HG03442 (cell line): Measurements from ENCODE around the gene VAC14.
"Not testable (repeated sequence)": the region's sequence is repeated elsewhere in the genome, so short reads cannot be mapped to it uniquely, and the experiment has no call there.

Experiments used
- ATAC-seq: cut with Tn5 transposase; IDR thresholded peaks from one replicate; pipeline ENCODE4 v1.9.1; 2021; ENCODE audit warnings: mild to moderate bottlenecking, moderate library complexity; ENCODE audit not compliant: unreplicated experiment

The VAC14 gene

GRCh38 chr16:70684146-70685060 lies 116.6 kb downstream of the VAC14 start:
- ATAC-seq = no peak

DNA sequence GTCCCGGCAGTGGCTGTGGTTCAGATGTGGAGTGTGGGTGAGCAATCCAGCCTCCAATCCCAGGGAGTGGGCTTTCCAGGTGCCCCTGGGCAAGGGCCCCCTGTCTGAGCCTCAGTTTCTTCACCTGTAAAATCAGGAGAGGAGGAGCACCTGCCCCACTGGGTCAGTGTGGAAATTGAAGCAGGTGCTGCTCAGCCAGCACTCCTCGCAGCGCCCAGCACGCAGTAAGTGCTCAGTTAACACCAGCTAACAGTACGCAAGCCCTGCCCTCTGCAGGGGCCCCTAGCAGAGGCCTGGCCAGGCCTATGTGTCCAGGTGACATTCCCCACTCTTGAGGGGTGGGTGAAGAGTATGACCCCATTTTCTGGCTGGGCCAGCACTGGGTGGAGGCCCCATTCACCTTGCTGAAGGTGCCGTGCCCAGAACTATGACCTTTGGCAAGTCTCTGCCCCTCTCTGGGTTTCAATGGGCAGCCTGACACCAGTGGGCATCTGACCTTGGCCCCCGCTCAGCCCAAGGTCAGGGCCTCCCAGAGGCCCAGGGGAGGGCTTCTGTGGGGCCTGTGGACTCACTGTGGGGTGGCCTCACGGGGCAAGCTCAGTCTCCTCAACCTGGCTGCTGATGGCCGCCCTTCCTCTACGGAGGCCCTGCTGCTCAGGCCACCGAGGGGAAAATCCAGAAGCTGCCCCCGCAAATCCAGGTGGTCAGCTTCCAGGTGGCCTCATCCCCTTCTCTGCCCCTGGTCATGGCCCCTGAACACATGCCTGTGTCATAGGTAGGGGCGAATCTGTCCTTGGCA lies 117.6 kb downstream of the VAC14 start:
- ATAC-seq = no peak

DNA sequence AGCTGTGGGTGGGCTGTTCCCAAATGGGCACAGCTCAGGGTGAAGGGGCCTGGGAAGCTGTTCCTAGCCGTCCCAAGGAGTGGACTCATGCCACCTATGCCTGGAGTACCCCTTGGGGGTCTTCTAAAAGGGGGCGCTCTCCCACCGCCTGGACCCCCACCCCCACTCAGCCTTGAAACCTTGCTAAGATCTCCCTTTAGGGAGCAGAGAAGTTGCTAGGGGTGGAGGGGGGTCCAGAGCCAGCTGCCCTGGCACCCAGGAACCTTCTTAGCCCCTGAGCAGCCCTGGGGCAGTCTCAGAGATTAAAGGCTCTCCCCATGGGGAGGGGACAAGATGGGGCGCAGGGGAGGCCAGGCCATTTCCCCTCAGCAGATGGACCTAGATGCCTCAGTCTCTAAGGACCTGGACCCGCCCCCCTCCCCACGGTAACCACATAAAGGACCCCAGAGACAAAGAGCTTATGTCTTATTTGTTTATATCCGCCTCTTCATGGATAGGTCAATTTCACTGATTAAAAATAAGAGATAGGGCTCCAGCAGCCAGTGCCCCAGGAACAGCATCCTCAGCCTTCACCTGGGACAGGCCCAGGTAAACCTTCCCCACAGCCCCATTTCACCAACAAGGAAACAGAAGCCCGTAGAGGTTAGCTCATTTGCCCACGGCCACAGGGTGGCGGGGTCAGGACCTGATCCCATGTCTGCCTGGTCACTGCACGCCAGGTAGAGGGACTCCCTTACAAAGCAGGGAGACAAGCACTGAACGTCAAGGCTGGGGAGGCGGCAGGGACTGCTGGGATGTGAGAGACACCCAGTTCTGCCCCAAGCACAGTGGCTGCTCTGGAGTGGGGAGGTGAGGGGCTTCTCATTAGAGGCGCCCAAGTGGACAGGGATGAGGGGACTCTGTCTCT lies 118.5 kb downstream of the VAC14 start:
- ATAC-seq = no peak

GRCh38 chr16:70681382-70682238 lies 119.3 kb downstream of the VAC14 start:
- ATAC-seq = no peak

DNA sequence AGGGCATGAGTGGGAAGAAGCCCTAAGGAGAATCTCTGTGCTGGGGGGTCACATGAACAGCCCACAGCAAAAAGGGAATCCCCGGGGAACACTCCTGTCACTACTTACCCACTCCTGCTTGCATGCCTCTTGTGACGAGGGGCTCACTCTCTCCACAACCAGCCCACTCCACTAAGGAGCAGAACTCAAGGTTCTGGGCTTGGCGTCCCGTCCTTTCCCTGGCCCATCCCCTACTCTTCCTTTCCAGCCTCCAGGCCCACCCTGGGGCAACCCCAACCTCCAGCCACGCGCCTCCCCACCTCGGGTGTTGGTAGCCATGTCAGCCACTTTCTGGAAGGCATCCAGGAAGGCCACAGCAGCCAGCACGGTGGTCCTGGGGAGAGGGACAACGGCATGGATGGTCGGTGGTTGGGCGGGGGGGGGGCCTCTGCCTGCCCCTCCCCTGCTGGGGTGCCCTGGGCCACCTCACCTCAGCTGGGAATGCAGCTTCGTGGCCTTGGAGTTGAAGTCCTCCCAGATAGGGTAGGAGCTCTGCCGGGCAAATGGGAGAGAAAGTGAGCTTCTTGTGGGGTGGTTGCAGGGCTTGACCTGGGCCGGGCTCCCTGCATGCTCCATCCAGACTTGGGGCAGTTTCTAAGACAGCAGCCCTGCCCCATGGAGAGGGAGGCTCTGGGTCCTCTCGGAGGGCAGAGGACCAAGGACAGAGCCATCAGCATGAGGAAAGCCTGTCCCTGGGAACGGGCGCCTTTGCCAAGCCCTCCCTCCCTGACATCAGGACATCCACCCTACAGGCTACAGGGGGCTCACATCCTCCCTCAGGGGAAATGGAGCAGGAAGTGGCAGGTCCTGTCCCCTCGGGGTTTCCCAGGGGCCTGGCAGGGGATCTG lies 120.2 kb downstream of the VAC14 start:
- ATAC-seq = no peak

GRCh38 chr16:70679671-70680494 lies 121.1 kb downstream of the VAC14 start:
- ATAC-seq = no peak

- no peak for ATAC-seq
Observed at GRCh38 chr16:70678898-70679670, 121.9 kb downstream of the VAC14 start.

DNA sequence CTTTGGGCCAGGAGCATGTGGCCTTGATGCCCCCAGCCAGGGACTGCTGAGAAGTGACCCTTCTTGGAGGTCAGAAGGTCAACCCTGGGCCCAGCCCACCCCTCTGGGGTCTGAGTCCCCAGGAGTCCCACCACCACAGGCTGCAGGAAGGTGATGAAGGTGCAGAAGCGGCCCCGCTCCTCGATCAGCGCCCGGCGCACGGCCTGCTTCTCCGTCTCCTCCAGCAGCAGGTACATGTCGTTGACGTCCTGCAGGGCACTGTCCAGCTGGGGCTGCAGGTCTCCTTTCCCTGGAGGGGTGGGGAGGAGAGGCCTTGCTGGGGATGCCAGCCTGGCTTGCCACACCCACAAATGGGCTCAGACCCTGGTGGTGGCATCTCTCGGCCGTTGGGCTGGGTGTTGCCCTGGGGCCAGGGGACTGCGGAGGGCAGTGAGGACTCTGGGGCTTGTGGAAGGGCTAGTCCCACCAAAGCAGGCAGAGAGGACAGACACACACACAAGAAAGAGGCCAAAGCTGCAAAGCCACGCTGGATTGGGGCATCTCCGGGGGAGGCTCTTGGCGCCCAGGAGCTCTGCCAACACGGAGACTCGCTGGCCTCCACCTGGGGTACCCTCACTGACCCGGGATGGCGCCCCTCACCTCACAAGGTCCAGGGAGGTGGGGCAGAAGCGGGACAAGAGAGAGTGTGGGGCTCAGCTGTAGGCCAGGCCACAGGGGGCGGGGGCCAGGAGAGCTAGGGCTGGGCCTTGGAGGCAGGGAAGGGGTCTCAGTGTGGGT lies 122.6 kb downstream of the VAC14 start:
- ATAC-seq = no peak

DNA sequence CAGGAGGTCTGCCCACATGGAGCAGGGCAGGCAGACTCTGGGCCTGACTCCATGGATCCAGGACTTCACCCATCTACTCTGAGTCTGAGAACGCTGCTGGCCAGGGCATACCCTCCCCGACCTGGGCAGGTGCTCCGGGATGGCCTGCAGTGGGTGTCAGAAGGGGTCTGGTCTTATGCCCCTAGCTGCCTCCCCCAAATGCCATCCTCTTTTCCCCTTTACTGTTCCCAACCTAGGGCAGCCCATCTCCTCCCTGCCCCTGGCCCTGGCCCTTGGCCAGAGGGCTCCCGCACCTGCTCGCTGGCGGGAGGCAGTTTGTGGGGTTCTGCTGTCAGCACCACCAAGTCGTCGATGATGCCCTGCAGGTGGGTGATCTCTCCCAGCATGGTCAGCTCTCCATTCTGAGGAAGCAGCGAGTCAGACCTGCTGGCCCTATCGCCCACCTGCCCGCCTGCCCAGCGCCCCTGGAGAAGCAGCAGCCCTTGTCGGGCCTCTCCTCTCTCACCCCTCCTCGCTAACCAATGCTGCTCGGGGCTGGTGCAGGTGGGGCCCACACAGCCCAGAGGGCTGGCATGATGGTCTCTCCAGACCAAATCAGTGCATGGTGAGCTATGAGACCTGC lies 123.3 kb downstream of the VAC14 start:
- ATAC-seq = no peak

GRCh38 chr16:70676675-70677498 lies 124.1 kb downstream of the VAC14 start:
- no peak for ATAC-seq

DNA sequence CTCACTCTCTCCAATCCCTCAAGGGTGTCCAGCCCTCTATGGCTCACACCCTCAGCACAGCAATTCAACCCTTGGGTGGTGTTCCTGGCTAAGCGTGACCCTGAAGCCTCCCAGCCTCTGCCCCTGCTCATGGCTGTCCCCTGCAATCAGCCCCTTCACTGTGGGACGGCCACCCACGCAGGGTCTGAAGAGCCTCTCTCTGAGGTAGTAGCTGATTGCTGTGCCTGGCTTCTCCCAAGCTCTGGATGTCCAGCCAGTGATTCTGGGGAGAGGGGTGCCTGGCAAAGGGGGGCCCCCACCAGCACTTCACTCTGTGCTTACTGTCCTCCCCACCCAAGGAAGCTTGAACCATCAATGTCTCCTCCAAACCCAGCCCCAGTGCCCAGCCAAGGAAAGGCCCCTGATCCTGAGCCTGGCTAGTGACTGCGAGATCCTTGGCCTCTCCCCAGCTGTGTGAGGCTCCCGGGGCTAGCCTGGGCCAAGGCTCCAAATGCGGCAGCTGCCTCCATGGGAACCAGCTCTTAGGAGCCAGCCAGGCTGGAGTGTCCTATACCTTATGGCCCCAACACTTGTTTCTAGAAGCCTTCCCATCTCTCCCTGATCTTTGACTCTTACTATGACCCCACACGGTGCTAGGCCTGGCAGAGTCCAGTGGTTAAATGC lies 125.0 kb downstream of the VAC14 start:
- ATAC-seq = no peak

- no peak for ATAC-seq
Observed at GRCh38 chr16:70674221-70675014, 126.5 kb downstream of the VAC14 start.

DNA sequence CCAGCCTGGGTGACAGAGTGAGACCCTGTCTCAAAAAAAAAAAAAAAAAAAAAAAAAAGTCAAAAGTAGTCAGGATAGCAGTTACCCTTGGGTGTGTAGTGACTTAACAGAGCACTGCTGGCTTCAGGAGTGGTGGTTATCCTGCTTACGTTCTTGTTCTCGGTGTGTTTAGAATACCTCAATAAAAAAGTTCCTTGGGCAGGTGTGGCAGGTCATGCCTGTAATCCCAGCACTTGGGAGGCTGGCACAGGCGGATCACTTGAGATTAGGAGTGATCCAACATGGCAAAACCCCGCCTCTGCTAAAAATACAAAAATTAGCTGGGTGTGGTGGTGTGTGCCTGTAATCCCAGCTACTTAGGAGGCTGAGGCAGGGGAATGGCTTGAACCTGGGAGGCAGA lies 130.0 kb downstream of the VAC14 start:
- ATAC-seq = not testable (repeated sequence)

DNA sequence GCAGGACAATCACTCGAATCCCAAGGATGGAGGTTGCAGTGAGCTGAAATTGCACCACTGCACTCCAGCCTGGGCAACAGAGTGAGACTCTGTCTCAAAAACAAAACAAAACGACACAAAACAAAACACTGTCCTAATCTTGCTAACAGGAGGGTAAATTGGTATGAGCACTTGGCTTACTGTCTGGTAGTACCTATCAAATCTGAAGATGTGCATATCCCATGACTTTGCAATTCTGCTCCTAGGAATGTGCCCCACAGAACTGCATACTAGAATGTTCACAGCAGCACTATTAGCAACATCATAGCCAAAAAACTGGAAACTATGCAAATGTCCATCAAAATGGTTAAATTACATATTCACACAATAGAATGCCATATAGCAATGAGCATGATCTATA lies 130.8 kb downstream of the VAC14 start:
- ATAC-seq = no peak
